Thoracic aorta endothelial cell (primary cell): ENCODE data around the gene AATF. TPM values are rescaled to one million over a fixed set of nuclear protein-coding genes. Genes with fewer than 3 reads are reported as not detected.

Experiments
- small RNA-seq: library from RNA; depleted of rRNA; stranded (forward); fragments of <200 nt; gene quantifications from one replicate; pipeline ENCODE3, GENCODE V24; 2012
- total RNA-seq: library from RNA; depleted of rRNA; stranded (reverse); fragments of >200 nt; gene quantifications from 2 replicates; pipeline ENCODE4 v1.2.3, GENCODE V29; 2012

The AATF gene
- 30.9 and 33.5 TPM in 2 replicates for total RNA-seq

GRCh38 chr17:36948717-36949460, at the start of gene AATF:
TSS of gene AATF (plus strand) at chr17:36948954. CDS start at chr17:36949126, 172 bp downstream.

GRCh38 chr17:36937001-36937958, 11.5 kb upstream of the AATF start, which contains the start of gene LHX1:
TSS of gene LHX1 (plus strand) at chr17:36937475. CDS start at chr17:36938198, 723 bp downstream.

Small RNAs within 50 kb of the gene (small RNA-seq; reads per million reads assigned to genes)
- gene AC243773.2 (not detected), gene MIR2909 (not detected)

Other genes starting within 250 kb of the AATF start
- not detected in 2 replicates for gene LHX1, start 11.5 kb upstream of the AATF start, total RNA-seq